ENCODE results near the gene ODF2. TPM values are rescaled to one million over a fixed set of nuclear protein-coding genes. Genes with fewer than 3 reads are reported as not detected.

The ODF2 gene
- total and polyA plus RNA-seq, 2 donors (not counting 3 experiments of a cell fraction or from before 2014, with no cell fraction given): 16.7 to 49.5 TPM

GRCh38 chr9:128512820-128513219 lies 57.0 kb downstream of the ODF2 start:
- Histone ChIP-seq H4K20me1 (replicated peaks; ENCODE audit: control insufficient read depth, extremely low read depth, insufficient read depth, low read length) (no peaks in the 10 kb centered on the region), H3K4me2 (ENCODE audit: insufficient read depth, low read length) (no peak overlapping the region), H3K9me3 (replicated peaks; ENCODE audit: control insufficient read depth, insufficient read depth, low read length) (no peaks in the 10 kb centered on the region), H3K27me3 (ENCODE audit: control insufficient read depth in 2 of 2, insufficient read depth in 2 of 2, low read length in 2 of 2) (no peaks in the 10 kb centered on the region), H3K4me3 (replicated peaks in 1 of 3; ENCODE audit: insufficient read depth in 1 of 3, low read depth in 1 of 3, low read length in 3 of 3) (no peak overlapping the region), H3K9ac (replicated peaks; ENCODE audit: extremely low read depth, insufficient read depth, low read length) (no peak overlapping the region), H3K4me1 (ENCODE audit: control insufficient read depth, extremely low read depth, insufficient read depth, low read length) (no peaks in the 10 kb centered on the region), H3K27ac (ENCODE audit: insufficient read depth, low read depth, low read length) (no peak overlapping the region), H3K9me1 (replicated peaks; ENCODE audit: control insufficient read depth, extremely low read depth, insufficient read depth, low read length) (no peaks in the 10 kb centered on the region), H3K36me3 (ENCODE audit: control insufficient read depth in 2 of 2, extremely low read depth in 1 of 2, insufficient read depth in 2 of 2, low read length in 2 of 2) (peaks cover 0 to 4% of the 10 kb centered on the region in 2 experiments), H3K79me2 (ENCODE audit: control insufficient read depth, insufficient read depth, low read length) (no peaks in the 10 kb centered on the region), H2AFZ (ENCODE audit: low read depth, low read length) (no peak overlapping the region)
- TF ChIP-seq POLR2A (IDR thresholded peaks at IDR 0.05; ENCODE audit: low read depth, low read length): no peak
- no peak for TF ChIP-seq EZH2 (IDR thresholded peaks at IDR 0.05; ENCODE audit: borderline replicate concordance, low read depth, low read length, severe bottlenecking)
- TF ChIP-seq JUN (IDR thresholded peaks at IDR 0.05; ENCODE audit: borderline replicate concordance, insufficient read depth, insufficient read length, low read depth): no peak
- TF ChIP-seq, protein P1, sequence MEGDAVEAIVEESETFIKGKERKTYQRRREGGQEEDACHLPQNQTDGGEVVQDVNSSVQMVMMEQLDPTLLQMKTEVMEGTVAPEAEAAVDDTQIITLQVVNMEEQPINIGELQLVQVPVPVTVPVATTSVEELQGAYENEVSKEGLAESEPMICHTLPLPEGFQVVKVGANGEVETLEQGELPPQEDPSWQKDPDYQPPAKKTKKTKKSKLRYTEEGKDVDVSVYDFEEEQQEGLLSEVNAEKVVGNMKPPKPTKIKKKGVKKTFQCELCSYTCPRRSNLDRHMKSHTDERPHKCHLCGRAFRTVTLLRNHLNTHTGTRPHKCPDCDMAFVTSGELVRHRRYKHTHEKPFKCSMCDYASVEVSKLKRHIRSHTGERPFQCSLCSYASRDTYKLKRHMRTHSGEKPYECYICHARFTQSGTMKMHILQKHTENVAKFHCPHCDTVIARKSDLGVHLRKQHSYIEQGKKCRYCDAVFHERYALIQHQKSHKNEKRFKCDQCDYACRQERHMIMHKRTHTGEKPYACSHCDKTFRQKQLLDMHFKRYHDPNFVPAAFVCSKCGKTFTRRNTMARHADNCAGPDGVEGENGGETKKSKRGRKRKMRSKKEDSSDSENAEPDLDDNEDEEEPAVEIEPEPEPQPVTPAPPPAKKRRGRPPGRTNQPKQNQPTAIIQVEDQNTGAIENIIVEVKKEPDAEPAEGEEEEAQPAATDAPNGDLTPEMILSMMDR (IDR thresholded peaks at IDR 0.05; ENCODE audit: extremely low read depth in 1 of 2, insufficient read depth in 1 of 2, low read depth in 1 of 2, low read length in 2 of 2): no peak
- FAIRE-seq (no peak), DNase-seq (ENCODE audit: low read depth, low spot score) (no peak)
- intact Hi-C loops (cut with micrococcal nuclease) (no loop called here), dilution Hi-C loops (cut with MboI; ENCODE audit: extremely low pct_ligation_motif_present, low sequenced_read_pairs) (no loop called here)
- ChIA-PET POLR2A (no interaction called here), CTCF (interaction anchor here (0.6 kb wide), 1 partner anchor 74 kb away, joined by 3 read pairs; no protein-coding TSS in a partner anchor)
- BruUV-seq (replicated peaks): no TSS peak

- no peaks in the 10 kb centered on the region for H3K79me2 ChIP-seq (ENCODE audit: control insufficient read depth, insufficient read depth, low read length)
- intact Hi-C loops (cut with micrococcal nuclease) (no loop called here), dilution Hi-C loops (cut with MboI; ENCODE audit: extremely low pct_ligation_motif_present, low sequenced_read_pairs) (no loop called here)
- H3K4me1 ChIP-seq (ENCODE audit: control insufficient read depth, extremely low read depth, insufficient read depth, low read length): peaks cover 12% of the 10 kb centered on the region
- ChIA-PET CTCF (interaction anchor here (1.0 to 1.1 kb wide), 2 partner anchors 13 to 101 kb away, joined by 3 read pairs; partner anchors contain the start of gene CERCAM), POLR2A (interaction anchor here (0.5 to 0.7 kb wide), 3 partner anchors 21 to 312 kb away, joined by 3 to 7 read pairs (median 4); no protein-coding TSS in a partner anchor)
- no peak overlapping the region for H3K9ac ChIP-seq (replicated peaks; ENCODE audit: extremely low read depth, insufficient read depth, low read length)
- H3K27me3 ChIP-seq (ENCODE audit: control insufficient read depth in 2 of 2, insufficient read depth in 2 of 2, low read length in 2 of 2): no peaks in the 10 kb centered on the region
- no peaks in the 10 kb centered on the region for H3K9me3 ChIP-seq (replicated peaks; ENCODE audit: control insufficient read depth, insufficient read depth, low read length)
- peaks cover 2 to 4% of the 10 kb centered on the region in 2 experiments for H3K36me3 ChIP-seq (ENCODE audit: control insufficient read depth in 2 of 2, extremely low read depth in 1 of 2, insufficient read depth in 2 of 2, low read length in 2 of 2)
- no TSS peak for BruUV-seq (replicated peaks)
- no peak overlapping the region for H2AFZ ChIP-seq (ENCODE audit: low read depth, low read length)
- no peak for DNase-seq (ENCODE audit: low read depth, low spot score)
- no peak overlapping the region for H3K4me3 ChIP-seq (replicated peaks in 1 of 3; ENCODE audit: insufficient read depth in 1 of 3, low read depth in 1 of 3, low read length in 3 of 3)
- no peak for TF ChIP-seq MAX (IDR thresholded peaks at IDR 0.05; ENCODE audit: insufficient read depth, insufficient read length)
- no peak for TF ChIP-seq GATA2 (IDR thresholded peaks at IDR 0.05; ENCODE audit: insufficient read depth, insufficient read length, low read depth, low read length)
- TF ChIP-seq POLR2A (IDR thresholded peaks at IDR 0.05; ENCODE audit: low read depth, low read length): no peak
- no peak for TF ChIP-seq POLR2AphosphoS5 (IDR thresholded peaks at IDR 0.05; ENCODE audit: insufficient read depth, low read depth, low read length)
- no peak for TF ChIP-seq MYC (IDR thresholded peaks at IDR 0.05; ENCODE audit: low read depth, low read length)
- TF ChIP-seq FOS (IDR thresholded peaks at IDR 0.05; ENCODE audit: borderline replicate concordance, insufficient read depth, low read length): no peak
- H3K27ac ChIP-seq (ENCODE audit: insufficient read depth, low read depth, low read length): no peak overlapping the region
- H3K4me2 ChIP-seq (ENCODE audit: insufficient read depth, low read length): no peak overlapping the region
- H4K20me1 ChIP-seq (replicated peaks; ENCODE audit: control insufficient read depth, extremely low read depth, insufficient read depth, low read length): peaks cover 2% of the 10 kb centered on the region
- FAIRE-seq: no peak
- no peaks in the 10 kb centered on the region for H3K9me1 ChIP-seq (replicated peaks; ENCODE audit: control insufficient read depth, extremely low read depth, insufficient read depth, low read length)
Observed at GRCh38 chr9:128521956-128522355, 66.2 kb downstream of the ODF2 start.
